Stimulated activated CD4-positive, alpha-beta T cell treated with anti-CD3 and anti-CD28 coated beads, Interleukin-2, amount 100 ng/mL, for 4 hours (primary cell): ENCODE results near the gene NMNAT1.
A peak's percentile ranks its signal among the peaks of the same experiment; 100 is the strongest.
"Not testable (repeated sequence)": the region's sequence is repeated elsewhere in the genome, so short reads cannot be mapped to it uniquely, and the experiment has no call there.

Experiments
- DNase-seq: peaks from one replicate; pipeline ENCODE4 v3.0.0-alpha.2; 2020; ENCODE audit warnings: low read depth

Gene NMNAT1

GRCh38 chr1:9920606-9921005 lies 22.7 kb upstream of the NMNAT1 start:
- DNase-seq = no peak

DNA sequence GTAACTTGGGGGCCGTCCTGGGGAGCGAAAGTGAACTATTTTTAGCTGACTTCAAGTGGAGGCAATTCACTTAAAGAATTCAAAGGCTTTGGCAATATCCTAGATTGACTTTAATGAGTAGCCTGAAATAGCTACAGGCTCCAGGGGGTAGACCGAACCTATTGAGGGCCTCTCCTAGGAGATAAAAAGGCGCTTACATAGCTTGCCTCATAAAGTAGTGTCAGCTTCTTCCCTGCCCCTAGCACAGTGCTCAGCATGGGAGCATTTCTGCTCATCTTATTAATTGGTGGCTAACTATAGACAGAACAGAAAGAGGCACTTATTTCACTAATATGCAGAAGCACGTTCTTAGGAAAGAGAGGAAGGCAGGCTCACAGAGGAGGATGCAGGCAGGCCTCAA lies 20.9 kb upstream of the NMNAT1 start:
- DNase-seq = no peak

- DNase-seq = no peak
Observed at GRCh38 chr1:9927259-9927658, 16.0 kb upstream of the NMNAT1 start.

DNA sequence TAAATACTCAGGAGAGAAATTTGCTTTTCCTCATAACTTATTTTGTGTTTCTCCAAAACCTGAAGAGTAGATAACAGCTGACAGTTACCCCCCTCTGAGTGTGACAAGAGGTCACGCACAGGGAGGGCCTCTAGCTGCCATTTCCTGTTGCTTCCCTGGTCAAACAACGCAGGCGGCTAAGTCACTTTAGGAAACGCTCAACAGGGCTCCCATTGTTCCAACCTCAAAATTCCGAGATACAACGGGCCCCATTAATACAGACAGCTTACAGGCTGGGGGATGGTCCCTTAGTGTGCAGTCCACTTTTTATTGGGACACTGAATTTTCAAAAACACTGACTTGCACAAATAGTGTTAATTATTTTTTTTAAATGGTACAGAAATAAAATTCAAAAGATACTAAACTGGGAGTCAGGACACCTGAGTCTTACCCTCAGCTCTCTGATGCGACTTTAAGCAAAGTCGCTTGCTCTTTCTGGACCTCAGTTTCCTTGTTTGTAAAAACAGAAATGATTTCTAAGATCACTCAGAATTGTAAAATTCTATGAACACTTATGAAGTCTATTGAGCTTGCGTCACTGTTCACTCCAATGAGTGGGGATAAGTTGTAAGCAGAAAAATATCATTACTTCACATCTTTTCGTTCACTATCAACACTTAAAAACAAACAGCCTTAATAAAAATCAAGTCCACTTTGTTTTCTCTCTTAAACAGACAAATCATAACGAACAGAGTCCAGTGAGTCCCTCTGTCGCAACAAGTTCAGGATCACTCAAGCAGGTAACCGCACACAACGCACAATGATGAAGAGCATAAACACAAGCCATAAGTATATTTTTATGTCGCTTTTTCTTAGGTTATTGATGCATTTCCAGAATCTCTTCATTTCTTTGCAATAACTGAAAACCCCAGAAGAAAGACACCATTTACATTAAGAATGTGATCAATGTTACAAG lies 13.6 kb upstream of the NMNAT1 start:
- DNase-seq = no peak

- DNase-seq = peak; percentile 2
Observed at GRCh38 chr1:9942399-9942938, 806 bp upstream of the NMNAT1 start.

GRCh38 chr1:9946315-9946714 lies 3.0 kb downstream of the NMNAT1 start:
- DNase-seq = no peak

DNA sequence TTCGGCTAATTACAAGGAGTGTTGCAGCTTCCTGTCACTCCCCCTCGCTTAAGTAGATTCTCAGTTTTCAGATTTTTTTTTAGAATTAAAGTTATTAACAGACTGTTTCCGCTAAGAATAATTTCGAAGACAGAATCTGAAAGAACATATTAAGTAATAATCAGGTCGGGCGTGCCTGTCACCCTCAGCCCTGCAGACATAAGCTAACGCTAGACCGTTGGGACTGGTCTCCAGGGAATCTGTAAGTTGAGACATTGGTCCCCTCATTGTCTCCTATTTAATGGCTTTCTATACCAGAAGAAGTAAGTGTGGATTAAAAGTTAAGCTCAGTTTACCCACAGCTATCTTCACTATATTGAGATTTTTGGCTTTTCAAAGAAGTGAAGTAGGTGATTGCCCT lies 14.5 kb downstream of the NMNAT1 start:
- no peak for DNase-seq

DNA sequence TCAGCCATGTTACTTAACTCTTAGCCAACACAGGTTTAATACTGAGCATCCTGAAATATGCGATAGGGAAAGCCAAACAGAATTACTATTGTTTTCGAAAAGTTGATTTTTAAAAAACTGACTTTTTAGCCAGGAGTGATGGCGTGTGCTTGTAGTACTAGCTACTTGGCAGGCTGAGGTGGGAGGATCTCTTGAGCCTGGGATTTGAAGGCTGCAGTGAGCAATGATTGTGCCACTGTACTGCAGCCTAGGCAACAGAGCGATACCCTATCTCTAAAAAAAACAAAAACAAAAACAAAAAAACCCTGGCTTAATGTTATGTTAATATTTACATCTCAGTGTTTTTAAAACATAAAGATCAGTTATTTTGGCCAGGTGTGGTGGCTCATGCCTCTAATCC lies 16.7 kb downstream of the NMNAT1 start:
- DNase-seq = no peak

DNA sequence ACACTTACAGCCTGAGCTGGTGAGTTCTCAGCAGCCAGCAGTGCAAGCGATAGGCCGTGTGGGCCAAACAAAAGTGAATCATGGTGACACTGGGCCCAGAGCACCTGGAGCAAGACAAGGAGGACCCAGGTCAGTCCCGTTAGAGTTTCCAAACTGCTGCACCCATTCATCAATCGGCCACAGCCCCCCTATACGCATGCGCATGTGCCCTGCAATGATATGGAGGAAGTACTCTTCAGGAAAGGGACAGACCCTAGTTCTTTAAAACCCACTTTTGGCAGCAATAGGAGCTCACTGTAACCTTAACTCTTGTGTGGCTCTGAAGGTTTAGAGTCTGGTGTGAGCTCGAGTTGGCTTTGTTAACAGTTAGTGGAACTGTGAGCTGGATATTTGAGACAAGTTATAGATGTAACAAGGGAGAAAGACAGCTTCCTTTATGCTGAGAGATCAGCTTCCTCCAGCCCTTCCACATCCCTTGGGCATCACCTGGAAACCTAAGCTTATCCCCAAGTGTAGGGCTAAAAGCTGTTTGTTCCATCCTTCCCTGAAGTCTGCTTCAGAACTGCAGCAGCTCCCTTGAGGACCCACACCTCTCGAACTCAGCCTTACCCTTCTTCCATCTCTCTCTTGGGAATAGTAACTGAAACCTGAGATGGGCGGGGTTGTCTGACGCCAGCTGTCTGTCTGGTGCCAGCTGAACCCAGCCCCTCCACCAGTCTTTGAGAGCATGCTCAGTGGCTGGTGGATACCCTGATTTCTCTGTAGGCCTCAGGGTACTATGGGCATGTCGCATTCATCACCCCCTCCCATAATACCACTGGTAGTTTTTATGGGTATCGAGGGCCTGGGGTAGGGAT lies 17.7 kb downstream of the NMNAT1 start:
- DNase-seq = no peak

DNA sequence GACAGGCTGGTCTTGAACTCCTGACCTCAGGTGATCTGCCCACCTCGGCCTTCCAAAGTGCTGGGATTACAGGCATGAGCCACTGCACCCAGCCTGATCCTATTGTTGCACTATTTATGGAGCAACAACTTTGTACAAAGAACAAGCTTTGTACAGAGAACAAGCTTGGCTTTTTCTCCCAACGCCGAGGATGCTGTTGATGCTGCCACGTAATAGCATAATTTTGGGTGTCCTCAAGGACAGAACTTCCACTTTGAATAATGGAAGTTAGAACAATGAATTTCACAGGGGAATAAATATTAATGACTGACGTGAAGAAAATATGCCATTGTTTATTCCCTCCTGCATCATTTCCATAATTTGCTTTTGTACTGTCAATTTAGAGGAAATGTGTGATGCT lies 41.0 kb downstream of the NMNAT1 start:
- no peak for DNase-seq

GRCh38 chr1:9985001-9985400 lies 41.7 kb downstream of the NMNAT1 start:
- no peak for DNase-seq

DNA sequence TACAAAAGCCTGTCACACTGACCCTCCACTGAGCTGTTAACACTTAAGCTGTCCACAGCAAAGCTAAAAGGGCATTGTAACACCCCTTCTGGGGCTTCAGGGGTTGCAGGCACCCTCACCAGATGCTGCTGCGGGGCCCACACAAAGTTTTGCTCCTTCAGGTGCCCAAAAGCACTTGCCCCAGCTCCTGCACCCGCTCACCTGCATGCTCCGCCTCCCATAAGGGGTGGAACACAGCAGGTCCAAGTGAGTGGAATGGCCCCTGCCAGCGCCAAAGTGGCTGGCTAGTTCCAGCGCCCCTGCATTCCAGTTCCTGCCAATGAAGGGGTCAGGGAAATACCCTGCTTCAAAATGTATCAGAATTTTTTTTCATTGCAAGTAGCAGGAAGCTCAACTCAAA lies 46.5 kb downstream of the NMNAT1 start:
- DNase-seq = no peak

DNA sequence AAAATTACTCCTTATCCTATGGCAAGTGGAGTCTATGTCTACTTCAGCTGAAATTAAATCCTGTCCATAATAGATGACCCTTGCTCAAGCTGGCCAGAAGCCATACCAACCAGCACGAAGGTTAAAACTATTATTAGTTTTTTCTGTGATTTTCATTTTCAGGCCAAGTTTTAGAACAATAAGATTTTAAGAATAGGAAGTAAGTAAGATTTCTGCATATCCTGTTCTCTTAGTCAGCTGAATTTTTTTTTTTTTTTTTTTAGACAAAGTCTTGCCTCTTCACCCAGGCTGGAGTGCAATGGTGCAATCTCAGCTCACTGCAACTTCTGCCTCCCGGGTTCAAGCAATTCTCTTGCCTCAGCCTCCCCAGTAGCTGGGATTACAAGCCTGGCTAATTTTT lies 47.7 kb downstream of the NMNAT1 start:
- DNase-seq = no peak

- no peak for DNase-seq
Observed at GRCh38 chr1:9992910-9993309, 49.6 kb downstream of the NMNAT1 start.

GRCh38 chr1:9993561-9994075 lies 50.3 kb downstream of the NMNAT1 start:
- no peak for DNase-seq

DNA sequence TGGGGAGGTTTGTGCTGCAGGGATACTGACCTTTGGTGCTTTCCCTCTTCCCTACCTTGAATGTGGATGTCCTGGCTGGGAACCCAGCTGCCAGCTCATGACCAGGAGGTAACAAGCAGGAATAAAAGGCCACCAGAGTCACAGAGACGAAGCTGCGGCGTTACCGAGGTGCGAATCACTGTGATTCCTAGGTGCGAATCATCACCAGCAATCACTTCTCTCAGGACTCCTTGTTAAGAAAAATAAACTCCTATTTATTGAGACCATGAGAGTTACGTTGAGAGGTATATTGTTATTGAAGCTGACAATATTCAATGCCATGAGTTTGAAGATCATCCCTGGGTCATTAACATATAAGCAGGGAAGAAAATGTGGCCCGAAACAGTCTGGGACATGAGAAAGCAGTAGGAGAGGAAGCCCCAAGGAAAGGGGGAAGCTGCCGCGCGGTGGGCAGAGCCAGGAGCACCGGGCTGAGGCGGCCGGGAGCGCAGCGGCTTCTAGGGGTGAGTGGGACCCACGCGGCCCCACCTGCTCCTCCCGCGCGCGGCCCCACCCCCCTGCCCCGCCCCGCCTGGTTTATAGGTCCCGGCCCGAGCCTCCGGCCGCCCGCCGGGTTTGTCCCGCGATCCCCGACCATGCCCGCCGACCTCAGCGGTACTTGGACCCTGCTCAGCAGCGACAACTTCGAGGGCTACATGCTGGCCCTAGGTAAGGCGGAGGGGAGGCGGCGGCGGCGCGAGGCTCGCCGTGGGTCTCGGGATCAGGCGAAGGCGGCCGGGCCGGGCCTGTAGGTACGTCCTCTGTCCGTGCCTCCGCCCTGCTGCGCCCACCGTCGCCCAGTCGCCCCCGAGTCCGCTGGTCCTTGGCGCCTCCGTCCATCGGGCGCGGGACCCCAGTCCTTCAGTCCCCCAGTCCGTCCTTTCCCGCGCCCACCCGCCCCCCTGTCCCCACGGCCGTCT lies 53.6 kb downstream of the NMNAT1 start, which contains the start of gene RBP7:
Gene RBP7 (plus strand): TSS at position 605 of the 959 bp plus-strand sequence. CDS start 31 bp downstream, at position 636.
- no peak for DNase-seq

DNA sequence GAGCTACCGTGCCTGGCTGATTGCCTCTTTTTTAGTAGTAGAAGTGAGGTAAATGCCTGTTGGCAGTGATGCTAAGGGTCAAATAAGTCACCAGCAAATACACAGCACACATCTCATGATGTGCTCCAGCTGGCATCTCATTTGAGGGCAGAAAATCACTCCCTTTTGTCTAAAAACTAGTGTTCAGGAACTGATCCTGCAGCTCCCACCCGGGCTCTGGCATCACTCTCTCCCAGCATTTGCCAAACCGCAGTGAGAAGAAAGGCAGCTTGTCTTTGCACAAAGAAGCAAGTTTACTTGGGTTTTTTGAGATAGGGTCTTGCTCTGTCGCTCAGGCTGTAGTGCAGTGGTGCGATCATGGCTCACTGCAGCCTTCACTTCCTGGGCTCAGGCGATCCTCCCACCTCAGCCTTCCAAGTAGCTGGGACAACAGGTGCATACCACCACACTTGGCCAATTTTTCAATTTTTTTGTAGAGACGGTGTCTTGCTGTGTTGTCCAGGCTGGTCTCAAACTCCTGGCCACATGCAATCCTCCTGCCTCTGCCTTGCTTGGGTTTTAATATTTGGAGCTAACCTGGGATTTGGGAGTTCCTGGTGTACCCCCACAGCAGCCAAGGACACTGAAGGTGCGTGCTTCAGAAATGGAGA lies 57.9 kb downstream of the NMNAT1 start:
- DNase-seq = no peak

- DNase-seq = not testable (repeated sequence)
Observed at GRCh38 chr1:10005248-10005647, 62.0 kb downstream of the NMNAT1 start.

DNA sequence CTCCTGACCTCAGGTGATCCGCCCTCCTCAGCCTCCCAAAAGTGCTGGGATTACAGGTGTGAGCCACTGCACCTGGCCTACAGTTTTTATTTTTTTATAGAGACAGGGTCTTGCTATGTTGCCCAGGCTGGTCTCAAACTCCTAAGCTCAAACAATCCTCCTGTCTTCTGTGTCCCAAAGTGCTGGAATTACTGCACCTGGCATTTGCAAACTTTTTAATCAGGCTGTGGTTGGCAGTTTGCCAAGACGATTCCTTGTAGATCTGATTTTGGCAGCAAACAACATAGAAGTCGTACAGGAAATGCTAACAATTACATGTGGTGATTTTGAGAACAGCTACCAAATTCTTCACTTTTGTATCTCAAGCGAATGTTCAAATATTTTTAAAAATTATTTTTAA lies 63.9 kb downstream of the NMNAT1 start:
- DNase-seq = no peak

- DNase-seq = no peak
Observed at GRCh38 chr1:10014016-10014415, 70.7 kb downstream of the NMNAT1 start.

DNA sequence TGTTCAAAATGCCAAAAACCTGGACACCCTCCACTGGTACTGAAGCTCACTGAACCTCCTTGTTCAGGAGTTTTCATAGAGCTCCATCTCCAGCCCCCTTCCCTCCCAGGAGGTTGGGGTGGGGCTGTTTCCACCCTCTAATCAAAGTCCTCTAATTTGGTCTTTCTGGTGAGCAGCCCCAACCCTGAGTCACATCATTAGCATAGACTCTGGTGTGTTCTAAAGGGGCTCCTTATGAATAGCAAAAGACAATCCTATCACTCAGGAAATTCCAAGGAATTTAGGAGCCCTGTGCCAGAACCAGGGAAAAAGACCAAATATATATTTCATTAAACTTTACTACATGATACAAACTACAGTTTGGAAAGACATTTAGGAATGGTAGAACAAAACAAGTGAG lies 76.3 kb downstream of the NMNAT1 start:
- no peak for DNase-seq
